ENCODE data around the gene KIF1A. TPM values are rescaled to one million over a fixed set of nuclear protein-coding genes. Genes with fewer than 3 reads are reported as not detected.

Gene KIF1A
- total and polyA plus RNA-seq, 2 of the 8 experiments (the other 6 are each of a cell fraction or from before 2014, with no cell fraction given) = 61.3 to 281 TPM

GRCh38 chr2:240749516-240749915, 70.5 kb downstream of the KIF1A start:
- H3K36me3 ChIP-seq (ENCODE audit: control insufficient read depth in 2 of 4, insufficient read depth in 4 of 4, low read length in 3 of 4) = peaks cover 30 to 73% (median 49%) of the 10 kb centered on the region in 4 experiments; a peak in 7 of 8 replicates
- H3K27me3 ChIP-seq (replicated peaks in 1 of 4; ENCODE audit: control insufficient read depth in 3 of 4, extremely low read depth in 1 of 4, insufficient read depth in 3 of 4, low read length in 3 of 4) = no peaks in the 10 kb centered on the region
- ChIA-PET CTCF (ENCODE audit: partially characterized antibody) (interaction anchor here (0.7 kb wide), 1 partner anchor 19 kb away, joined by 3 read pairs; no protein-coding TSS in a partner anchor), POLR2A (ENCODE audit: partially characterized antibody) (interaction anchor here (0.9 to 9.3 kb wide), 7 partner anchors 12 to 35 kb away, joined by 3 to 89 read pairs (median 9); no protein-coding TSS in a partner anchor)
- H4K5ac ChIP-seq (ENCODE audit: insufficient read length, low read depth, low read length) = no peak overlapping the region
- no peaks in the 10 kb centered on the region for H3K79me1 ChIP-seq (ENCODE audit: low read depth, low read length)
- no peak overlapping the region for H3K4me3 ChIP-seq (ENCODE audit: extremely low read depth in 1 of 4, insufficient read depth in 2 of 4, low read depth in 3 of 4, low read length in 4 of 4)
- no peak overlapping the region for H3K23ac ChIP-seq (ENCODE audit: insufficient read length)
- H4K91ac ChIP-seq (replicated peaks; ENCODE audit: insufficient read length, low read length) = no peak overlapping the region
- no peak overlapping the region for H2AK5ac ChIP-seq (ENCODE audit: low read depth, low read length)
- H3K56ac ChIP-seq (replicated peaks; ENCODE audit: insufficient read length, low read depth, low read length) = no peak overlapping the region
- no peak overlapping the region for H2BK15ac ChIP-seq (ENCODE audit: low read length)
- 100% methylated on average over 3 of the region's 7 CpGs; no CpG with 5 or more reads in 1 of the 2 experiments for WGBS, 2 experiments (ENCODE audit: extremely low coverage in 1 of 2, insufficient coverage in 1 of 2, insufficient read length in 1 of 2, insufficient replicate concordance in 2 of 2, low coverage in 1 of 2, low lambda C conversion rate in 2 of 2, missing lambda C conversion rate in 1 of 2)
- no peak overlapping the region for H3K18ac ChIP-seq (ENCODE audit: extremely low read depth, low read length)
- H3K27ac ChIP-seq (ENCODE audit: low read depth, low read length) = no peak overlapping the region
- H3K9me3 ChIP-seq (ENCODE audit: insufficient read depth in 2 of 2, low read depth in 1 of 2, low read length in 1 of 2) = no peaks in the 10 kb centered on the region
- peaks cover 12 to 16% of the 10 kb centered on the region in 2 experiments for H4K20me1 ChIP-seq (replicated peaks in 1 of 2; ENCODE audit: control insufficient read depth in 1 of 2, insufficient read depth in 2 of 2, low read length in 2 of 2)
- no peak overlapping the region for H3K4ac ChIP-seq (replicated peaks; ENCODE audit: insufficient read length, low read depth, low read length)
- H3K79me2 ChIP-seq (ENCODE audit: control insufficient read depth in 1 of 2, insufficient read depth in 2 of 2, low read length in 2 of 2) = no peaks in the 10 kb centered on the region; a peak in 1 of 4 replicates
- no peak overlapping the region for H2AFZ ChIP-seq (ENCODE audit: low read length)
- H3K4me1 ChIP-seq (replicated peaks in 1 of 4; ENCODE audit: control insufficient read depth in 3 of 4, insufficient read depth in 4 of 4, low read length in 3 of 4) = no peaks in the 10 kb centered on the region
- no peak for FAIRE-seq
- H3K4me2 ChIP-seq (ENCODE audit: insufficient read depth in 1 of 2, low read depth in 2 of 2, low read length in 2 of 2) = no peak overlapping the region
- DNase-seq (ENCODE audit: low read depth in 1 of 2, low spot score in 2 of 2) = no peak
- no peak overlapping the region for H4K8ac ChIP-seq (ENCODE audit: extremely low read depth, insufficient read depth, low read length)
- H2BK120ac ChIP-seq (replicated peaks; ENCODE audit: low read depth, low read length) = no peak overlapping the region
- H3K14ac ChIP-seq (ENCODE audit: insufficient read length) = no peak overlapping the region
- no peak overlapping the region for H2BK5ac ChIP-seq (ENCODE audit: low read depth, low read length)
- no peak overlapping the region for H2BK12ac ChIP-seq (ENCODE audit: low read depth, low read length)
- H2BK20ac ChIP-seq (ENCODE audit: low read length) = no peak overlapping the region
- no peak overlapping the region for H3K9ac ChIP-seq (replicated peaks in 1 of 4; ENCODE audit: extremely low read depth in 1 of 4, low read depth in 3 of 4, low read length in 3 of 4)
- H3K23me2 ChIP-seq (ENCODE audit: low read depth, low read length) = no peaks in the 10 kb centered on the region
- TF ChIP-seq MAX (IDR thresholded peaks at IDR 0.05) = no peak
- TF ChIP-seq ATF2 (IDR thresholded peaks at IDR 0.05; ENCODE audit: low read length) = no peak
- TF ChIP-seq SRF (IDR thresholded peaks at IDR 0.05; ENCODE audit: low read depth, low read length) = no peak
- TF ChIP-seq KDM4A (IDR thresholded peaks at IDR 0.05; ENCODE audit: low read depth, low read length, severe bottlenecking) = no peak
- no peak for TF ChIP-seq SIX5 (IDR thresholded peaks at IDR 0.05; ENCODE audit: low read depth, low read length)
- no peak for TF ChIP-seq RBBP5 (IDR thresholded peaks at IDR 0.05; ENCODE audit: borderline replicate concordance, low read depth, low read length)
- TF ChIP-seq EGR1 (IDR thresholded peaks at IDR 0.05; ENCODE audit: borderline replicate concordance, low read depth, low read length) = no peak
- TF ChIP-seq SP4 (IDR thresholded peaks at IDR 0.05; ENCODE audit: low read length) = no peak
- no peak for TF ChIP-seq SAP30 (IDR thresholded peaks at IDR 0.05; ENCODE audit: insufficient read depth, insufficient replicate concordance, low read length)
- TF ChIP-seq YY1 (IDR thresholded peaks at IDR 0.05; ENCODE audit: low read depth, low read length) = no peak
- no peak for TF ChIP-seq TCF12 (IDR thresholded peaks at IDR 0.05; ENCODE audit: low read depth, low read length)
- no peak for TF ChIP-seq TBP (IDR thresholded peaks at IDR 0.05; ENCODE audit: low read depth, low read length)
- no peak for TF ChIP-seq HDAC6 (IDR thresholded peaks at IDR 0.05; ENCODE audit: low read depth, low read length)
